H1 (cell line): ENCODE measurements around the gene HES2. TPM values are rescaled to one million over a fixed set of nuclear protein-coding genes. Genes with fewer than 3 reads are reported as not detected.

Experiments
- ASH2L ChIP-seq: fragments of 200-600, 300-600 bp; sonication (generic); IDR thresholded peaks from one replicate; pipeline ENCODE4 v1.7.1; 2017; ENCODE audit warnings: low read length
- CTBP2 ChIP-seq: IDR thresholded peaks from 2 replicates; pipeline ENCODE4 v1.7.0; 2011; ENCODE audit warnings: borderline replicate concordance, mild to moderate bottlenecking, moderate library complexity, mixed read lengths, low read length; ENCODE audit not compliant: insufficient read depth, insufficient read length
- E2F6 ChIP-seq: IDR thresholded peaks from 2 replicates; pipeline ENCODE4 v1.6.1; 2012; ENCODE audit warnings: inconsistent platforms
- MAX ChIP-seq: IDR thresholded peaks from 2 replicates; pipeline ENCODE4 v1.6.1; 2012; ENCODE audit warnings: inconsistent platforms
- SP4 ChIP-seq: IDR thresholded peaks from 2 replicates; pipeline ENCODE4 v1.6.1; 2012; ENCODE audit warnings: low read length, inconsistent platforms
- TCF12 ChIP-seq: IDR thresholded peaks from 2 replicates; pipeline ENCODE4 v1.6.1; 2011; ENCODE audit warnings: low read depth, mild to moderate bottlenecking, low read length
- polyA plus RNA-seq, 7 experiments: library from polyadenylated mRNA; depleted of rRNA in 3 of 7; stranded (reverse) in 5 of 7; unstranded in 2 of 7; fragments of >200 nt in 5 of 7; fragments of 200-250 nt in 2 of 7; gene quantifications; 1 replicate in 5 of 7; 2 replicates in 1 of 7; 4 replicates in 1 of 7; pipeline versions ENCODE4 v1.2.1 to v1.2.3, GENCODE V29; 2011 to 2013; ENCODE audit warnings: missing spikeins in 2 of 7, mixed read lengths in 2 of 7
- total RNA-seq: library from RNA; stranded (reverse); fragmentation: NEBNext Ultra II Directional; extraction: Animal tissue kit (Norgen Biotek cat#: 25700); gene quantifications from 2 replicates; pipeline ENCODE4 v1.2.1, GENCODE V29; 2021

Gene HES2
- total and polyA plus RNA-seq, 2 of the 8 experiments (the other 6 are each of a cell fraction or from before 2014, with no cell fraction given) = 0.15 to 0.53 TPM

- TF ChIP-seq E2F6 (no peak; the same call in 1 of the 2 replicates), CTBP2 (no peak), ASH2L (no peak), MAX (no peak), SP4 (no peak), TCF12 (no peak)
Measured at GRCh38 chr1:6465461-6466005, 45.8 kb upstream of the HES2 start (continued).
